T-helper 2 cell treated with Interferon-gamma antibody and Interleukin-4, amounts not matched to agents 5 μg/mL and 100 μg/mL, for 36 hours (primary cell): ENCODE results near the gene JAKMIP1.

ENCODE experiments used
- DNase-seq: peaks from one replicate; pipeline ENCODE4 v3.0.0; 2021; ENCODE audit warnings: low spot score
- H3K27ac Mint-ChIP-seq: one replicate; pipeline ENCODE4 v1.8.0; 2021; ENCODE audit warnings: mild to moderate bottlenecking, mixed read lengths
- H3K27me3 Mint-ChIP-seq: one replicate; pipeline ENCODE4 v1.8.0; 2021; ENCODE audit warnings: low read depth, mixed read lengths
- H3K36me3 Mint-ChIP-seq: one replicate; pipeline ENCODE4 v1.8.0; 2021; ENCODE audit warnings: low read depth, mixed read lengths
- H3K4me1 Mint-ChIP-seq: one replicate; pipeline ENCODE4 v1.8.0; 2021; ENCODE audit warnings: low read depth, mixed read lengths
- H3K4me3 Mint-ChIP-seq: one replicate; pipeline ENCODE4 v1.8.0; 2022; ENCODE audit warnings: mild to moderate bottlenecking, moderate library complexity, mixed read lengths
- H3K9me3 Mint-ChIP-seq: one replicate; pipeline ENCODE4 v1.8.0; 2021; ENCODE audit warnings: mixed read lengths

The JAKMIP1 gene

GRCh38 chr4:6124386-6125102 lies 75.8 kb downstream of the JAKMIP1 start:
- Mint-ChIP-seq H3K36me3 (no peaks in the 10 kb centered on the region), H3K27me3 (peaks cover under 1% of the 10 kb centered on the region), H3K27ac (no peak overlapping the region), H3K4me3 (no peak overlapping the region), H3K4me1 (peaks cover 5% of the 10 kb centered on the region), H3K9me3 (no peaks in the 10 kb centered on the region)
- no peak for DNase-seq

- no peak for DNase-seq
- H3K9me3 Mint-ChIP-seq: no peaks in the 10 kb centered on the region
- peaks cover 2% of the 10 kb centered on the region for H3K27me3 Mint-ChIP-seq
- no peak overlapping the region for H3K27ac Mint-ChIP-seq
- peaks cover 6% of the 10 kb centered on the region for H3K4me1 Mint-ChIP-seq
- H3K4me3 Mint-ChIP-seq: no peak overlapping the region
- H3K36me3 Mint-ChIP-seq: no peaks in the 10 kb centered on the region
These were observed 76.4 kb downstream of the JAKMIP1 start for GRCh38 chr4:6123976-6124375.

- Mint-ChIP-seq H3K27me3 (peaks cover 2% of the 10 kb centered on the region), H3K4me1 (peaks cover 6% of the 10 kb centered on the region), H3K9me3 (no peaks in the 10 kb centered on the region), H3K36me3 (no peaks in the 10 kb centered on the region), H3K27ac (peak overlapping the region; percentile 14), H3K4me3 (no peak overlapping the region)
- DNase-seq: no peak
These were observed 76.8 kb downstream of the JAKMIP1 start for GRCh38 chr4:6123541-6123940.

- peak overlapping the region; percentile 14 for H3K27ac Mint-ChIP-seq
- peaks cover 2% of the 10 kb centered on the region for H3K27me3 Mint-ChIP-seq
- no peak overlapping the region for H3K4me3 Mint-ChIP-seq
- H3K4me1 Mint-ChIP-seq: peaks cover 7% of the 10 kb centered on the region
- peaks cover under 1% of the 10 kb centered on the region for H3K36me3 Mint-ChIP-seq
- H3K9me3 Mint-ChIP-seq: no peaks in the 10 kb centered on the region
- no peak for DNase-seq
These were observed 77.2 kb downstream of the JAKMIP1 start for GRCh38 chr4:6123116-6123515.

GRCh38 chr4:6122496-6122895 lies 77.9 kb downstream of the JAKMIP1 start:
- H3K4me3 Mint-ChIP-seq: no peak overlapping the region

GRCh38 chr4:6121941-6122340 lies 78.4 kb downstream of the JAKMIP1 start:
- Mint-ChIP-seq H3K4me3 (no peak overlapping the region), H3K27me3 (peaks cover 6% of the 10 kb centered on the region), H3K4me1 (peaks cover 8% of the 10 kb centered on the region), H3K36me3 (peaks cover 1% of the 10 kb centered on the region), H3K27ac (no peak overlapping the region), H3K9me3 (no peaks in the 10 kb centered on the region)
- DNase-seq: no peak

More at GRCh38 chr4:6122496-6122895, 77.9 kb downstream of the JAKMIP1 start:
- H3K27me3 Mint-ChIP-seq: peaks cover 2% of the 10 kb centered on the region
- H3K36me3 Mint-ChIP-seq: peaks cover 1% of the 10 kb centered on the region
- H3K27ac Mint-ChIP-seq: no peak overlapping the region
- H3K9me3 Mint-ChIP-seq: no peaks in the 10 kb centered on the region
- no peak for DNase-seq
- peaks cover 8% of the 10 kb centered on the region for H3K4me1 Mint-ChIP-seq

GRCh38 chr4:6121276-6121850 lies 79.0 kb downstream of the JAKMIP1 start:
- H3K4me1 Mint-ChIP-seq: peaks cover 12% of the 10 kb centered on the region
- DNase-seq: no peak
- H3K27ac Mint-ChIP-seq: no peak overlapping the region
- H3K9me3 Mint-ChIP-seq: no peaks in the 10 kb centered on the region
- peaks cover 1% of the 10 kb centered on the region for H3K36me3 Mint-ChIP-seq
- H3K27me3 Mint-ChIP-seq: peaks cover 6% of the 10 kb centered on the region
- no peak overlapping the region for H3K4me3 Mint-ChIP-seq

GRCh38 chr4:6120361-6120760 lies 80.0 kb downstream of the JAKMIP1 start:
- H3K27ac Mint-ChIP-seq: no peak overlapping the region
- H3K4me1 Mint-ChIP-seq: peaks cover 12% of the 10 kb centered on the region

GRCh38 chr4:6119507-6120020 lies 80.8 kb downstream of the JAKMIP1 start:
- Mint-ChIP-seq H3K27ac (peak overlapping the region; percentile 5), H3K36me3 (peaks cover 4% of the 10 kb centered on the region), H3K4me3 (no peak overlapping the region), H3K27me3 (peaks cover 6% of the 10 kb centered on the region), H3K9me3 (no peaks in the 10 kb centered on the region), H3K4me1 (peaks cover 16% of the 10 kb centered on the region)
- no peak for DNase-seq

More at GRCh38 chr4:6120361-6120760, 80.0 kb downstream of the JAKMIP1 start:
- Mint-ChIP-seq H3K9me3 (no peaks in the 10 kb centered on the region), H3K27me3 (peaks cover 6% of the 10 kb centered on the region), H3K4me3 (no peak overlapping the region), H3K36me3 (peaks cover 4% of the 10 kb centered on the region)
- DNase-seq: no peak

- no peaks in the 10 kb centered on the region for H3K9me3 Mint-ChIP-seq
- H3K4me1 Mint-ChIP-seq: peaks cover 21% of the 10 kb centered on the region
- no peak for DNase-seq
- no peak overlapping the region for H3K4me3 Mint-ChIP-seq
- H3K27me3 Mint-ChIP-seq: peaks cover 6% of the 10 kb centered on the region
- no peak overlapping the region for H3K27ac Mint-ChIP-seq
- H3K36me3 Mint-ChIP-seq: peaks cover 4% of the 10 kb centered on the region
These were observed 82.1 kb downstream of the JAKMIP1 start for GRCh38 chr4:6118201-6118600.

- Mint-ChIP-seq H3K4me3 (no peak overlapping the region), H3K27ac (no peak overlapping the region), H3K27me3 (peaks cover 6% of the 10 kb centered on the region), H3K36me3 (peaks cover 4% of the 10 kb centered on the region), H3K4me1 (peaks cover 21% of the 10 kb centered on the region), H3K9me3 (no peaks in the 10 kb centered on the region)
- DNase-seq: no peak
These were observed 83.6 kb downstream of the JAKMIP1 start for GRCh38 chr4:6116696-6117285.

- no peak for DNase-seq
- Mint-ChIP-seq H3K27ac (no peak overlapping the region), H3K4me3 (no peak overlapping the region), H3K36me3 (peaks cover 4% of the 10 kb centered on the region), H3K4me1 (peaks cover 21% of the 10 kb centered on the region), H3K9me3 (no peaks in the 10 kb centered on the region), H3K27me3 (peaks cover 6% of the 10 kb centered on the region)
These were observed 84.4 kb downstream of the JAKMIP1 start for GRCh38 chr4:6115746-6116586.

GRCh38 chr4:6115342-6115741 lies 85.0 kb downstream of the JAKMIP1 start:
- Mint-ChIP-seq H3K36me3 (peaks cover 4% of the 10 kb centered on the region), H3K27me3 (peaks cover 6% of the 10 kb centered on the region), H3K4me3 (no peak overlapping the region), H3K27ac (no peak overlapping the region), H3K4me1 (peaks cover 21% of the 10 kb centered on the region), H3K9me3 (no peaks in the 10 kb centered on the region)
- no peak for DNase-seq
